NCI-H1694 treated with DMSO at 0.1 percent for 48 hours (cell line): ENCODE data around the gene NFIB.

Experiments
- DNase-seq: peaks from one replicate; lab custom pipeline; 2025; lab: John Stamatoyannopoulos, UW

Gene NFIB

DNA sequence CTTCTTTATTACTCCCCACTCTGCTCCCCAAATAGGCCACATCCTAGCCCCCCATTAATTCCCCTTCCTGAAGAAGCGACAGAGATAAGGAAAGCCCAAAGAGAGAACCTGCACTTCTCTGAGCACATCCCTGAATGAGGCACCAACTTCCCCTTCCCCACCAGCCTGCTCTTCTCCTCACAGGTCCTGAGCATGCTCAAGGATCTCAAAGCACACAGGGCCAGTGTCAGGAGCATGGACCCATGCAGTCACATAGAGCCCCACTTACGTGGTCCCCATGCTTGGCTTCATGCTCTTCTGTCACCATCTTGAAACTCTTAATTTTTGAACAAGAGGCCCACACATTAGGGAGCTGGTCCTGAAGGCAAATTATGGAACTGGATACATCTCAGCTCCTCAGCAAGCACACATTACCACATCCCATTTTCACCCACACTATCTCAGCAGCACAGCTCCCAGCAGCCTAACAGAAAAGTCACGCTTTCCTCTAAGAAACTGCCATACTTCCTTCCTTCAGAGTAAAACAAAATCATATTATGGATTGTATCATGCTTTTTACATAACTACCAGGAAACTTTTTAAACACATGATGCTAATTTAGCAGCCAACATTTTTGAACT lies 99.8 kb downstream of the NFIB start:
- no peak for DNase-seq

DNA sequence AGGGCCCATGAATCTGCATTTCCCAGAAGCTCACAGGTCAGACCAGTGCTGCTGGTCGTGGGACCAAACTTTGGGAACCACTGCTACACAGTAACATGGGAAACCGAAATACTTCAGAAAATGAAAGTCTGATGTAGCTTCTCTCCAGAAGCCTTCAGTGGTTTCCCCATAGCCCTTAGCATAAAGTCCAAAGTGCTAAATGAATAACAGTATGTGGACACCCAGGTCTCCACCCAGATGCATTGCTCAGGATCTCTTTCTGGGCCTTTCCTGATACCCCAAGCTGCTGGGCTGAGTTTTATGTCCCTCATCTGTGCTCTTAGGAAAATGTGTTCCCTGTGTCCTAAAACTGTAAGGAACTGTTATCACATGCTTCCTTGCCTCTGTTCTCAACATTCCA lies 100.4 kb downstream of the NFIB start:
- DNase-seq: no peak

DNA sequence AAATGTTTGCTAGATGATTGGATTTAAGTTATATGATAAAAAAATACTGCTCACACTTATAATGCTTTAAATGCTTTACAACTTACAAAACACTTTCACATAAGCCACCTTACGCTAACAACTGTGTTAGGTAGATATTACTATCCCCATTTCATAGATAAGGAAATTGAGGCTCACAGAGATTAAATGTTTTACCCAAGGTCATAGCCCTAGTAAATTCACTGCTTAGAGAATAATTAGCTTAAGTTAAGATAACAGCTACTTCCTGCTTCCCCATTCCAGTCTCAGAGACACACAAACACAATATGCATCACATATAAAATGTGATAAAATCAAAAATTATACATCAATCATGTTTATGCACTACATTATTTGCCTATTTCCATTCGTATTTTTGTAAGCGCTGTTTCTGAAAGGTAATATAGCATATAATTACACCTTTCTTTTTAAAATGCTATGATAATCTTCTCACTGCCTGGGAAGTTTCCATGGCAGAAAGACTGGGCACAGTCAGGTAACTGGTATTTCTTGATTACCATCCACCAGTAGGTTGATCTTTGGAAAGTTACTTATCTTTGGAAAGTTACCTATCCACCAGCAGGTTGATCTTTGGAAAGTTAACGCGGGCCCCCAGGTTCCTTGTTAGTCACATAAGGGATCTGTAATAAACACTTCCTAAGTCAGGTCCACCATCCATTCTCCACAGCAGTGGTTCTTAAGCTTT lies 101.1 kb downstream of the NFIB start:
- DNase-seq: no peak

DNA sequence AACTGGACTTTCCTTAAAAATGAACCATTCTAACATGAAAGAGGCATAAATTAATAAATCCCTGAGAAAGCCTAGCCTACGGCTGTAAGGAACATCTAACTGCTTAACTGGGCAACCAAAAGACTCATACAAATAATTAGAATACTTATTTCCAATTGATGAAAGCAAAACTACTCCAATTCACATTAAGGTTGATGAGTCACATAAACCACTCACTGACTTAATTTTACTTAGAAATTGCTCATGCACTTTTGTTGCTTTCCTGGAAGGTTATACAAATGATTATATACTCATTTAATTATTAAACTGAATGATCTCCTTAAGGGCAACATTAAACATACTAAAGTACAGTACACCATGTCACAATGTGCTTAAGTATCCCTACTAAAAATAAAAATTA lies 101.9 kb downstream of the NFIB start:
- DNase-seq: no peak

DNA sequence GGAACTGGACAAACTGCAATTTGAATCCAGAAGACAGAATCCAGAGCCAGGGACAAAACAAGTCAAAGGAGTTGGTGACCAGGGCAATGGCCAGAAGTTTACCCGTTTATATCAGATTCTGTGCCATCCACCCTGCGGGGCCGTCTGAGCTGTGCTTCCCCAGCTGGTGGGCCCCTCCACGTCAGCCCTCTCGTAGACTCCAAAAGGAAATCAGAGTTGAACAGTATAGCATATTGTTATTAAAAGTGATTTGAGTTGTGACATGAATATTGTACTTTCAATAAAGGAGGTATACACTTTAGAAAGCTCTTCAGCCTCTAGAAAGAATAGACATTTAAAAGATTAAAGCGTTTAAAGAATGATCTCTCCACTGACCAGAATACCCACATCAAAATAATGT lies 102.4 kb downstream of the NFIB start:
- no peak for DNase-seq

DNA sequence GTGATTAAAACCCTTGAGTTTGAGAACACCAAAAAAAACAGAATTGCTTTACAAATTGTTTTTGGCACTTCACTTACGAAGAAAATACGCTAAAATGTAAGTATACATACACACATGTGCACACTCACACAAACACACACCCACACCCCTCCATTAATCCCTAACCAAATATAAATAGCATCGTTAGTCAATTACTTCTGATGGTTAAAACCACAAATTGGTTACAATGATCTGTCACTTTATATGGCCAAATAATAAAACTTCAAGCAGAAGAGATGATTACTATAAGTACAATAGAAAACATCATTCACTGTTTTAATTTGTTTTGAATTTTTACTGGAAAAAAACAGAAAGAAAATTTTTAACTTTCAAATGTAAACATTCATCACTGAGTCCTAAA lies 103.5 kb downstream of the NFIB start:
- DNase-seq: no peak

DNA sequence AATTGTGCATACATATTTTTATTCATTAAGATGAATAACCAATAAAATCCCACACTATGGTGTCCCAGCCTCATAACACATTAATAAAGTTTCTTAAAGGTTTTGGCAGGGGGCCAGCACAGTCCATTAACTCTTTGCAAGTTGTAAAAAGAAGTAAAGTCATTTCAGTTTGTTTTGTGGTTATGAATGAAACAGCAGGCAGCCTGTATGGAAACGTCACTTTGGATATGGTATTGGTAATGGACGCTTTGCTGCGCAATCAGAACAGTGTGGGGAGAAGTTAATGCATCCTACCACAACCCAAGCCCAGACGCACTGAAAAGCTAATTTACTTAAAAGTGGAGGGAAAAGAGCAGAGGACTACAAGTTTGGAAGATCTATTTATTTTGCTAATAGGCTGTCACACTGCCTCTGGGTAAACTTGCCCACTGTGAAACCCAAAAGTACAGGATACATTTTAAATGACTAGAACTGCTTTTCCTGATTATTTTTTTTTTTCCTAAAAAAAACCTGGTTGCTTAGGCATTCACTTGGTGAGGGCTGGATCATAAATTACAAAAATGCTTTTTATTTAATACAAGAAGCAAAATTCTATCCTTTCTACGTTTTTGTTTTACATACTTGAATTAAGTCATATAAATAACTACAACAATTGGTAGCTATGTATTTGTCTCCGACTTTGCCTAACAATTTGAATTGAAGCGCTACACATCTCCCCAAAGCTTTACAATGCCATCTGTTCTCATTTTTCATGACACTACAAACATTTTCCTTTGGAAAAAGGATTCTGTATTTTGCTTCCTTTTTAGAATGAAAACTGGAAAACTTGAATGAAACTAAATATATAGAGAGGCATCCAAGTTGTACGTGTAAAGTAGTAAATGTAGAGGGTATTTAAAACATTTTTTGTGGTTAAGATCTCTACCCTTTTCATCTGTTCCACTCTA lies 104.3 kb downstream of the NFIB start:
- DNase-seq: no peak

DNA sequence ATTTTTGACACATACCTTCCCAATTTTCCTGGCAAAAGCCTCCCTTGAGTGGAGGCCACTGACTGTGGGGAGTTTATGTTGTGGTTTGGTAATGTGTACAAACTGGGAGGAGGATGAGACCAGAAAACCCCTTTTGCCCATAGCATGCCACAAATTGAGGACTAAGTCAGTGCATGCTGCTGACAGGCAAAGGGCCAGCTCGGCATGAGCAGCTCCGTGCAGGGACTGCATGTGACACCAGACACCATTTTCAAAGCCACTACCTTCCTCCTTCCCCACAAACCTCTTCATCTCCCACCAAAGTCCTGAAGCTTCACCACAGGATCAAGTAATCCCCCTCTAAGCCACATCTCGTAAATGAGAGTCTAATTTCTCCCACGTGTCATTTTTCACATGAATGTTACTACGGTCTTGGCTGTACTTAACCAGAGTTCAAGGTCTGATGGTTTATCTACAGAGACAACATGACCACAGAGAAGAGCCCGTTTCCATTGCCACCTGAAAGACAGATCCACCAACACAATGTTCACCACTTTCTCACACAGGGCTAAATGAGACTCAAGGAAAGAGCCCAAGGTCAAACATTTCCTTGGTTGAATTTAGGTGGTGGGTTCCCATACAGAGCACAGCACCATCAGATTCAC lies 106.5 kb downstream of the NFIB start:
- no peak for DNase-seq

DNA sequence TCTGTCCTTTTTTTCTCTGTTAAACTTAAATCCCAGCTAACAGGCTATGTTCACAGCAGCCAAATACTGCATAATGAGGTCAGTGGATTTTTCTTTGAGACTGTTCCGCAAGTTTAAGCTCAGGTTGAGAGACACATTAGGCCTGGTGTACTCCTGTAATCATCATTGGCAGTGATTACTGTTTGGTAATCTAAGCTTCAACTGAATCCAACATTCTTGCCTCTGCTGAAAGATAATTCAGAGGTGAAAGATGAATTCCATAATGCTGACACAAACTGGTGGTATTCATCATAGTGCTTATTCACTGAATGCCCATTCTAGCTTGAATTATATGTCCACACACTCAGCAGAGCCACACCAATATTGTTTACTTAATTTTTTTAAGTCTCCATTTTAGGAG lies 108.5 kb downstream of the NFIB start:
- no peak for DNase-seq

DNA sequence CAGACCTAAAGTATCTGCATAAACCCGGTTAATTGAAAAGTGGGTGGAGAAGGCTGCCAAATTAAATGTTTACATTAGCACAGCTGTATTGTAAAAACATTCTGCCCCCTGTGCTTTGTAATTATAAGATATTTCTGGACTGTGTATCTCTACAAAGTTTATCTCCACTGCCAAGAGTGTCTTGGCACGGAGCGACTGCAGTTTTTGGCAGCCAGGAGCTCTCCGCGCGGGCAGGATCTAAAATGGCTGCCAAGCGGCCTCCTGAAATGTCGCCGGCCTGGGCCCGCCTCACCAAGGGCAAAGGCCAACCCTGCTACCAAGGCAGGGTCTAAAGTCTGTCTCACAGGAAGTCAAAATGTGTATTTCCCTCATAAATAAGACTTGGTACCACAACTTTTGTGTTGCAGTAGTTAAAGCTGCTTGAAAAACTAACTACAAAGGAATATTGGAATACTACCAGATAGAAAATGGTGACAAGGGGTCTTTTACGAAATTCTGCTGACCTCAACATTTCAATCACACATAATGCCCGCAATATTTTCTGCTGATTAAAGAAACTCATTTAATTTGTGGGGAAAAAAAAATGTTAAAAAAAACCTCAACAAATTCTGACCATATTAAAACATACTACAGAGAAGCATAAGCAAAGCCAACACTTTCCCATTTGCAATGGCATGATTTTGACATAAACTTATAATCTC lies 110.4 kb downstream of the NFIB start:
- DNase-seq: peak; percentile 53

DNA sequence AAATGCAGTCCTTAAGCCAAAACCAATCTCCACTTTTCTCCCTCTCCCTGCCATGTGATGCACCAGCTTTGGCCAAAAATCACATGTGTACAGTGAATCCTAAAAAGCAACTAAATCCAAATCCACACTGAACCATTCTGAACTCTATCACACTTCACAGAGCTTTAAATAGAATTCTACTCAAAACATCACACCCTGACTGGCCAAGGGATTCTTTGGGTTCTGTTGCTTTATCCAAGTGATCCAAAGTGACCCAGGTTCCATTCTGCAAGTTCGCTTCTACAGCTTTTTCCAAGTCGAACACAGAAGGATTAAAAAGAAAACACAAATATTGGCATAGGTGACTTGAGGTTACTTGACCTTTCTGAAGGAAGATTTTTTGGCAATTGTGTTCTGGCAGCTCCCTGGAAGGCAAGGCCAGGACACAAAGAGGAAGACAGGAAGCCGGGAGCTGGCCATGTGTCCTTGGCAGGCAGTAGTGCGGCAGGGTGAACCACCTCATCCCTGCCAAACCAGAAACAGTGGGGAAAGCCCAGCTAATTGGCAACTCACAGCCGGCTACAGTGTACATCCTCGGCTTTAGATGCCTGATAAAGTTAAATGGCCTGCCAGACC lies 115.0 kb downstream of the NFIB start:
- no peak for DNase-seq

DNA sequence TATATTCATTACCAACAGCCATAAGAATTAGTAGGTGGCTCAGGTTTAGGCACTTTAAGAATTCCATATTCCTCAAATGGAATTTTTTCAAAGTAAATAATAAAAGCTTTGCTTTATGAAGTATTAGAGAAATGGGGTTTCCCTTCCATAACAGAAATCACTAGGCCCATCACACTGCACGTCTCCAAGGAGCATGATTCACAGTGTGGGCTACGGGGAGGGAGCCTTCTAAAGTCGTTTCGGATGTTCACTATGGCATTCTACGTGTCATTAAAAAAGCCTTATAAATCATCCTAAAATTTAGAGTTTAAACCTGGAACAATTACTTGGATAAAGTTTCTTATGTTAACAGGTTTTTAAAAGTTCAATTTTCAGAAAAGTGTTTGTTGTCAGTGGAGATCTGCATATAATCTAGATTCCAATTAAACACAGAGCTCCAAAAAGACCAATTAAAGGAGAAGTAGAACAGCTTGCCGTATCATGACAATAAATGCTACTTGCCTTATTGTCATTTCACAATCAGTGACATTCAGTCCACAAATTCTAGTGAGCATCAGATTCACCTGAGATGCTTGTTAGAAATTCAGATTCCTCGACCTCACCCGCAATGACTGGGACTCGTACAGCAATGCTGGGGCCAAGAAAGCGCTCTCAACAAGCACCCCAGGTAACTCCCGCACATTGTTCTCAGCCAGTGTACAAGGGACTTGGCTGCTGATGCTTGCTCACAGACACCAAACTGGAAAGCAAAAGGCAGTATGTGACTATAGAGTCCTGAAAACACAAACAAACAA lies 115.7 kb downstream of the NFIB start:
- no peak for DNase-seq

DNA sequence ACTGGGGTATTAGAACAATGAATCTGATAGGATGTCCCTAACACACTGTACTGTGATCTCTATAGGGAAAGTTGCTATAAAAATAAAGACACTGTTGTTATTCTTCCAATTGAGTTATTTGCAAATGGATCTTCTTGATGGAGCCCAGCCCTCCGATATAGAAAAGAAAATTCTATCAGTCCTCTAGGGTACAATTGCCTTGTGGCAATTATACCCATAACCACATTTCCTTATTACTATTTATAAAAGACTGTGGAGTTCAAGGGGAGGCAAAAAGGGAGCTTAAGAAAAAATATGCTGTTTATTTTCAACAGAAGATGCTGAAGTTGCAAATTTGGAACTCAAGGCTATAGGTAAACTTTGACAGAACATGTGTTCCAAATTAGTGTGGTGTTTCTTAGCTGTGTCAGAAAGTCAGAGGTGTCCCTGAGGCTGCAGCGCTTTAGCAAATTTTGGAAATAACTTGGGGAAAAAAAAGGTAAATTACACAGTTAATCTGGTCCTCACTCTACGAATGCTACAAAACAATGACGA lies 116.5 kb downstream of the NFIB start:
- no peak for DNase-seq

DNA sequence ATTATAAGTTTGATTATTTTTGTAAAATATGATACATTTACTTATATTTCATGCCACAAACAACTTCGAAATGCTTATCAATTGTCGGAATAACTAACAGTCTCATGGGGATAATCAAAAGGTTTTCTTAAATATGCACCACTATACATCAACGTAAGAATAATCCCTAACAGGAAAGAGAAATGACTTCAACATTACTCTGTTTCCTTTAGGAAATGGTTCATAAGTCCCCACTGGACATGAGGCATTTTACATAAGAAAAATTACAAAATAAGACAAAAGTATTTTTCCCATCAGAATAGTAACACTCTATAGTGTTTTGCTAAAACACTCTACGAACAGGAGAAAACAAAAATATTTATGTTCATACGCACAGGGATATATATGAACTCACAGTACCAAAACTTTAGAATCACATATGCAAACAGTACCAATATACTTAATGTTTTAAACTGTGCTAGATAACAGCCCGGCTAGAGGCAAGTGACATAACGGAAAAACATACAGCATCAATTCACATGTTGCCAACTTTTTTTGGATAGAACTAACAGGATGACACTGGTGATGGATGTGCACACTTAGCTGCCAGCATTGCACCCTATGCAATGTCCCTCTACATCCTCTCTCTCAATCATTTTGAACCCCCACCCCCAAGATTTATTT lies 120.5 kb downstream of the NFIB start:
- no peak for DNase-seq

DNA sequence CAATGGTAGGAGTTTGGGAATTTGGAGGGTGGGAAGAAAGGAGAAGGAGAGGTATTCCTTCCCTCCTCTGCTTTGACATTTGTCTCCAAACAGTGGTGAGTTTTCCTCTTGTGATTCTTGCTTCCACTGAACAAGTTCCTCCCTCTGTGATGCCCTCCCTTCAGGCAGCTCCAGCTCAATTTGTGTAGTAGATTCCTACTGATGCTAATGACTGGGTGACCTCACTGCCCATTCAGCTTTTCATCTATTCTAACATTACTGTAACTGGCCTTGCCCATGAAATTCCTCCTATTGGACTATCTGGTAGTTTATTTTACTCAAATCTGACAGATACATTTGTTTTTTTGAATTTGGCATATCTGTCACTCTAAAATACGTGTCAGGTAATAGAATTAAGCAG lies 121.4 kb downstream of the NFIB start:
- DNase-seq: no peak

DNA sequence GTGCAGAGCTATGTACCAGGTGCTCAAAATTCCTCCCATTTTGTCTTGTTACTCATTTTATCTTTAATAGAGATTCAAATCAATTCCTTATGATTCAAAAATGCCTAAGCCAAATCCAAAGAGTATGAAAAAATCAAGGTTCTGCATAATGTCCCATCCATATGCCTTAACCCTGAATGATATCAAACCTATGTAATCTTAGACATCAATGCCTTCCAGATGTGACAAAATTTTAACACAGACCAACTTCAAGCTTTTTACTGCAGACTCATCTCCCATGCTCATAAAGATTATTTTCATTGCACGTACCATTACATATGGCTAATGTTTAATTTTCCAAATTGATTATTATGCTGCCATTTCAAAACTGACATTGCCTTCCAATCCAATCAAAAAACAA lies 122.4 kb downstream of the NFIB start:
- no peak for DNase-seq

DNA sequence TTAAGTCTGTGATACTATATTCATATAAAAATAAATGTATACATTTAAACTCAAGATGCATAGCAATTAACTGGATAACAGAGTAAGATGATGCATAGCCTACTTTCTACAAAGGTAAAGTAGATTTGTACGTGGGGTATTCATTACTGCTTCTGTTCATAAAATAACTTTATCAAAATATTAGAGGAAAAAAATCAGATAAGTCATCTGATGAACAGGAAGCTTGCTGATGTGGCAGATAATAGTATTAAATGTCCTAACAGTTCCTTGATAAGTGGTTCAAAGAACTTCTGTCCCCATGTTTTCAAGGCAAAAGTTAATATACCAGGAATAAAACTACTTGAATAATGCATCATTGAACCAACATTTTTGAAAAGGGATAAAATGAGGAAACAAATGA lies 123.7 kb downstream of the NFIB start:
- no peak for DNase-seq

DNA sequence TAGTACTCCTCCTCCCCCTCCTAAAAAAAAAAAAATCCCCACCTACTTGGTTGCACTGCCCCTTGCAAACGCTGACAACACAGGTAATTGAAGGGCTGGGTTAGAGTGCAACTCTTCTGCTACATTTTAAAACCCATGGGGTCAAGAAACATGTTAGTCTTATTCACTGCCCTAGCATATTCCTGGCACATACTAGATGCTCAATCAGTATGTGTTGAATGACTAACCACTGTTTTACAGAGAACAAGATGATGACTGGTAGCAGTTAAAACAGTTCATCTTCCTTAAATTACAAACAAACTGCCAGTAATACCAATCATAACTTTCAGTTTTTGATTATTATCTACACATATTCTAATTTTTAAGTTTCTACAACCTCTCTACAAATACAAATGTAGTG lies 124.4 kb downstream of the NFIB start:
- DNase-seq: no peak

DNA sequence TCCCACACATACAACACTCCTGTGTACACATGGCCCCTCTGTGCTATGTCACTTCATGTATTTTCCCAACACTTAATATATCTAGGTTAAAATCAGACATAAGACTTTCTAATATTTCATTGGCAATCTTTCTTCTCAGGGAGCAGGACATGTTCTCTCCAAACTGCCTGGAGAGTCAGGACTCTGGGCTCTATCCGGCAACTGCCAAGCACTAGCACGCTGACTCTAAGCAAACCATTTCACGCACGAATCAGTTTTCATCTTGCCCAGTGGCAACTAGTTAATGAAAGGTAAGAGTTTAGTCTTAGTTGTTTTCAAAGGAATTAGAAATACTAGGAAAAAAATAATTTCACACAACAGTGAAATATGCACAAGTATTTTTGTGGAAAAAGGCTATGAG lies 124.8 kb downstream of the NFIB start:
- no peak for DNase-seq

DNA sequence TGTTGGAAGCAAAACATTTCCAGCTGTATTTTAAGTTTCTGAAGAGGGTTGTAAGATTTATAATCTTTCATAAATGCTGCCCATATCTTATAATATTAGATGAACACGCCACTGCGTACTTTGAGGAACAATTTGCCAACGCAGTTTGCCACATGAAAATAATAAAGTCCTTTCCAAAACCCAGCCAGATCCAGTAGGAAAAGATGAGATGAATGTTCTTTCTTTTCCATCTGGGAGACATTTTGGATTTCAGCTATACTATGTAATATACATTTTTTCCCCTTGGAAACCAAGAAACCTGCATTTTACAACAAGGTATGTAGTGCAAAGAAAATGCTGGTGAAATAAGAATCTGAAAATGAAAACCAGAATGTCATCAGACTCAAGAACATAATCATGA lies 125.4 kb downstream of the NFIB start:
- no peak for DNase-seq
